ENCODE data around the gene ZNF416. TPM values are rescaled to one million over a fixed set of nuclear protein-coding genes. Genes with fewer than 3 reads are reported as not detected.

The ZNF416 gene
- total RNA-seq, 1 donor from 2014 or later, result 7.8 TPM

Other genes with a start within 250 kb of the ZNF416 start
- 16.2 TPM for gene ZNF304, start 227.6 kb downstream of the ZNF416 start, total RNA-seq
- 25.1 TPM for gene TRAPPC2B, start 215.4 kb downstream of the ZNF416 start, total RNA-seq
- gene ZNF547, start 215.4 kb downstream of the ZNF416 start, total RNA-seq, result 3.1 TPM
- 27.7 TPM for gene ZNF548, start 189.1 kb downstream of the ZNF416 start, total RNA-seq
- gene ZNF17, start 167.8 kb downstream of the ZNF416 start, total RNA-seq, result 14.1 TPM
- 13.6 TPM for gene ZNF749, start 143.6 kb downstream of the ZNF416 start, total RNA-seq
- gene VN1R1, start 121.8 kb downstream of the ZNF416 start, total RNA-seq, result 1.0 TPM
- 15.1 TPM for gene ZNF772, start 101.3 kb downstream of the ZNF416 start, total RNA-seq
- 9.9 TPM for gene ZNF419, start 91.2 kb downstream of the ZNF416 start, total RNA-seq
- gene ZNF773, start 79.0 kb downstream of the ZNF416 start, total RNA-seq, result 9.9 TPM
- 8.9 TPM for gene ZNF549, start 51.6 kb downstream of the ZNF416 start, total RNA-seq
- 6.3 TPM for gene ZNF550, start 19.0 kb downstream of the ZNF416 start, total RNA-seq
- 10.4 TPM for gene ZIK1, start 5.2 kb upstream of the ZNF416 start, total RNA-seq
- 6.8 TPM for gene ZNF530, start 21.0 kb upstream of the ZNF416 start, total RNA-seq
- 17.7 TPM for gene ZNF134, start 35.3 kb upstream of the ZNF416 start, total RNA-seq
- 12.5 TPM for gene ZNF211, start 54.3 kb upstream of the ZNF416 start, total RNA-seq
- not detected for gene ZSCAN4, start 90.0 kb upstream of the ZNF416 start, total RNA-seq
- 11.5 TPM for gene ZNF551, start 103.1 kb upstream of the ZNF416 start, total RNA-seq
- gene ZNF154, start 130.3 kb upstream of the ZNF416 start, total RNA-seq, result 7.3 TPM
- gene ZNF671, start 148.7 kb upstream of the ZNF416 start, total RNA-seq, result 15.1 TPM
- 18.3 TPM for gene ZNF776, start 167.9 kb upstream of the ZNF416 start, total RNA-seq
- gene ZNF586, start 190.8 kb upstream of the ZNF416 start, total RNA-seq, result 27.1 TPM
- gene ZNF552, start 236.0 kb upstream of the ZNF416 start, total RNA-seq, result 7.3 TPM

All from skeletal muscle tissue (tissue), 1 donor.